ENCODE data around the gene DLG2. TPM values are rescaled to one million over a fixed set of nuclear protein-coding genes. Genes with fewer than 3 reads are reported as not detected.

Gene DLG2
- polyA plus RNA-seq, 3 donors = 0.24 to 0.39 TPM; not detected in 1

DNA sequence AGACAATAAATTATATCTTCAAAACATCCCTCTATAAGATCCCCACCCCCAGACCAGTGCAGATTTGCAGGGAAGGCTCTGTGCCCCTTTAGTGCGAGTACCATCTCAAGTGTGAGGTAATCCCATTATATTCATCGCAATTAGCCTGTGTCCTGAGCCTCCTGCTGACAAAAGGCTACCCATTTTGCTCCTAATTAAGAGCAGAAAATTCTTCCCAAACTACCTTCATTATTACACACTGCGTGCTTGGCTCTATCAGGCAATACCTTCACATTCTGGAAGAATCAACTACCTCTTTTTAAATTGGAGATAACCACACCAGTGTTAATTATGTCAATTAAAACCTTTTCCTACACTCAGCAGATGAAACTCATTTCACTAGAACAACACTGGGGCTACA is 1207.5 kb downstream of the DLG2 start:
- H3K9me3 ChIP-seq (replicated peaks in 1 of 2; ENCODE audit: control insufficient read depth in 1 of 2, insufficient read depth in 1 of 2, low read length in 2 of 2) = no peaks in the 10 kb centered on the region
- Mint-ChIP-seq H3K9me3 (peaks cover 0 to 1% (median 0%) of the 10 kb centered on the region in 7 donors), H3K4me3 (no peak overlapping the region), H3K36me3 (no peaks in the 10 kb centered on the region), H3K27ac (no peak overlapping the region), H3K27me3 (ENCODE audit: low read depth in 3 of 3) (peaks cover 0 to 2% (median 0%) of the 10 kb centered on the region in 3 donors), H3K4me1 (no peaks in the 10 kb centered on the region)
- WGBS (ENCODE audit: insufficient coverage) = 77% methylated on average over 3 of the region's 3 CpGs
- intact Hi-C loops (cut with micrococcal nuclease) = no loop called here
- no peak overlapping the region for H3K4me3 ChIP-seq (replicated peaks in 1 of 3; ENCODE audit: low read depth in 2 of 3, low read length in 3 of 3)
- H4K20me1 ChIP-seq (ENCODE audit: insufficient read depth, low read length) = no peaks in the 10 kb centered on the region
- TF ChIP-seq, protein P1, sequence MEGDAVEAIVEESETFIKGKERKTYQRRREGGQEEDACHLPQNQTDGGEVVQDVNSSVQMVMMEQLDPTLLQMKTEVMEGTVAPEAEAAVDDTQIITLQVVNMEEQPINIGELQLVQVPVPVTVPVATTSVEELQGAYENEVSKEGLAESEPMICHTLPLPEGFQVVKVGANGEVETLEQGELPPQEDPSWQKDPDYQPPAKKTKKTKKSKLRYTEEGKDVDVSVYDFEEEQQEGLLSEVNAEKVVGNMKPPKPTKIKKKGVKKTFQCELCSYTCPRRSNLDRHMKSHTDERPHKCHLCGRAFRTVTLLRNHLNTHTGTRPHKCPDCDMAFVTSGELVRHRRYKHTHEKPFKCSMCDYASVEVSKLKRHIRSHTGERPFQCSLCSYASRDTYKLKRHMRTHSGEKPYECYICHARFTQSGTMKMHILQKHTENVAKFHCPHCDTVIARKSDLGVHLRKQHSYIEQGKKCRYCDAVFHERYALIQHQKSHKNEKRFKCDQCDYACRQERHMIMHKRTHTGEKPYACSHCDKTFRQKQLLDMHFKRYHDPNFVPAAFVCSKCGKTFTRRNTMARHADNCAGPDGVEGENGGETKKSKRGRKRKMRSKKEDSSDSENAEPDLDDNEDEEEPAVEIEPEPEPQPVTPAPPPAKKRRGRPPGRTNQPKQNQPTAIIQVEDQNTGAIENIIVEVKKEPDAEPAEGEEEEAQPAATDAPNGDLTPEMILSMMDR (IDR thresholded peaks at IDR 0.05) = no peak
- H3K4me1 ChIP-seq (ENCODE audit: control insufficient read depth in 1 of 2, insufficient read depth in 2 of 2, low read length in 2 of 2) = no peaks in the 10 kb centered on the region
- H3K4me2 ChIP-seq (replicated peaks; ENCODE audit: extremely low read depth, low read length, poor library complexity, severe bottlenecking) = no peak overlapping the region
- H3K9ac ChIP-seq (ENCODE audit: insufficient read depth, low read length, poor library complexity, severe bottlenecking) = no peak overlapping the region
- DNase-seq = no peak
- no peak overlapping the region for H2AFZ ChIP-seq (ENCODE audit: insufficient read depth, low read depth, low read length, poor library complexity, severe bottlenecking)
- H3K27me3 ChIP-seq (ENCODE audit: control insufficient read depth in 2 of 2, insufficient read depth in 2 of 2, low read length in 2 of 2) = no peaks in the 10 kb centered on the region
- H3K36me3 ChIP-seq (replicated peaks in 1 of 2; ENCODE audit: control insufficient read depth in 1 of 2, insufficient read depth in 2 of 2, low read length in 2 of 2) = no peaks in the 10 kb centered on the region
- no peaks in the 10 kb centered on the region for H3K79me2 ChIP-seq (ENCODE audit: insufficient read depth, low read length)
- no peak overlapping the region for H3K27ac ChIP-seq (ENCODE audit: low read depth in 1 of 2, low read length in 2 of 2)

GRCh38 chr11:84414920-84415319 is 1212.2 kb downstream of the DLG2 start:
- Mint-ChIP-seq H3K9me3 (peaks cover 0 to 1% (median 0%) of the 10 kb centered on the region in 7 donors), H3K27me3 (ENCODE audit: low read depth in 3 of 3) (peaks cover 0 to 2% (median 0%) of the 10 kb centered on the region in 3 donors), H3K4me3 (no peak overlapping the region), H3K4me1 (no peaks in the 10 kb centered on the region), H3K27ac (no peak overlapping the region), H3K36me3 (no peaks in the 10 kb centered on the region)
- Histone ChIP-seq H3K36me3 (replicated peaks in 1 of 2; ENCODE audit: control insufficient read depth in 1 of 2, insufficient read depth in 2 of 2, low read length in 2 of 2) (no peaks in the 10 kb centered on the region), H3K4me2 (replicated peaks; ENCODE audit: extremely low read depth, low read length, poor library complexity, severe bottlenecking) (no peak overlapping the region), H3K9me3 (replicated peaks in 1 of 2; ENCODE audit: control insufficient read depth in 1 of 2, insufficient read depth in 1 of 2, low read length in 2 of 2) (no peaks in the 10 kb centered on the region), H3K27me3 (ENCODE audit: control insufficient read depth in 2 of 2, insufficient read depth in 2 of 2, low read length in 2 of 2) (no peaks in the 10 kb centered on the region), H4K20me1 (ENCODE audit: insufficient read depth, low read length) (no peaks in the 10 kb centered on the region), H3K4me3 (replicated peaks in 1 of 3; ENCODE audit: low read depth in 2 of 3, low read length in 3 of 3) (no peak overlapping the region), H3K4me1 (ENCODE audit: control insufficient read depth in 1 of 2, insufficient read depth in 2 of 2, low read length in 2 of 2) (no peaks in the 10 kb centered on the region), H3K9ac (ENCODE audit: insufficient read depth, low read length, poor library complexity, severe bottlenecking) (no peak overlapping the region), H3K27ac (ENCODE audit: low read depth in 1 of 2, low read length in 2 of 2) (no peak overlapping the region), H3K79me2 (ENCODE audit: insufficient read depth, low read length) (no peaks in the 10 kb centered on the region), H2AFZ (ENCODE audit: insufficient read depth, low read depth, low read length, poor library complexity, severe bottlenecking) (no peak overlapping the region)
- WGBS (ENCODE audit: insufficient coverage) = no CpG with 5 or more reads among the region's 1 CpG
- DNase-seq = no peak
- intact Hi-C loops (cut with micrococcal nuclease) = no loop called here
- TF ChIP-seq, protein P1 (IDR thresholded peaks at IDR 0.05) = no peak

All from CD14-positive monocyte (primary cell).